Cerebellar nuclear complex (tissue), 1 donor: ENCODE measurements around the gene ATP5PO.

ENCODE experiments used
- DNase-seq, 2 experiments: peaks; one replicate each; lab custom pipeline; 2025; lab: John Stamatoyannopoulos, UW

Gene ATP5PO

GRCh38 chr21:33899199-33899598 lies 16.4 kb downstream of the ATP5PO start:
- DNase-seq = no peak

GRCh38 chr21:33898586-33898985 lies 17.0 kb downstream of the ATP5PO start:
- DNase-seq = no peak

GRCh38 chr21:33897739-33898138 lies 17.9 kb downstream of the ATP5PO start:
- DNase-seq = no peak

- no peak for DNase-seq
Measured at GRCh38 chr21:33897098-33897497, 18.5 kb downstream of the ATP5PO start.

GRCh38 chr21:33896691-33897090 lies 18.9 kb downstream of the ATP5PO start:
- no peak for DNase-seq

- no peak for DNase-seq
Measured at GRCh38 chr21:33895356-33895755, 20.2 kb downstream of the ATP5PO start.

- no peak for DNase-seq
Measured at GRCh38 chr21:33894736-33895288, 20.8 kb downstream of the ATP5PO start.

GRCh38 chr21:33893917-33894316 lies 21.7 kb downstream of the ATP5PO start:
- DNase-seq = no peak

- DNase-seq = no peak
Measured at GRCh38 chr21:33892853-33893252, 22.8 kb downstream of the ATP5PO start.

GRCh38 chr21:33890187-33890586 lies 25.4 kb downstream of the ATP5PO start:
- DNase-seq = no peak

- no peak for DNase-seq
Measured at GRCh38 chr21:33886321-33886720, 29.3 kb downstream of the ATP5PO start.

GRCh38 chr21:33885172-33885514 lies 30.5 kb downstream of the ATP5PO start:
- DNase-seq = no peak

GRCh38 chr21:33884376-33885171 lies 31.0 kb downstream of the ATP5PO start:
- peak in 1 of 2 experiments; percentile 33 for DNase-seq

GRCh38 chr21:33883118-33883517 lies 32.5 kb downstream of the ATP5PO start:
- no peak for DNase-seq

- DNase-seq = no peak
Measured at GRCh38 chr21:33881689-33882440, 33.7 kb downstream of the ATP5PO start.

- no peak for DNase-seq
Measured at GRCh38 chr21:33880626-33881025, 35.0 kb downstream of the ATP5PO start.

- DNase-seq = no peak
Measured at GRCh38 chr21:33878824-33879223, 36.8 kb downstream of the ATP5PO start.

GRCh38 chr21:33875026-33875695 lies 40.4 kb downstream of the ATP5PO start:
- DNase-seq = no peak

- no peak for DNase-seq
Measured at GRCh38 chr21:33874161-33874560, 41.4 kb downstream of the ATP5PO start.

- no peak for DNase-seq
Measured at GRCh38 chr21:33872881-33873515, 42.6 kb downstream of the ATP5PO start.

GRCh38 chr21:33871171-33871570 lies 44.4 kb downstream of the ATP5PO start:
- DNase-seq = no peak

- DNase-seq = no peak
Measured at GRCh38 chr21:33870768-33871167, 44.8 kb downstream of the ATP5PO start.
